Loucy (cell line): ENCODE measurements around the gene TERB2.
"Not testable (repeated sequence)": the region's sequence is repeated elsewhere in the genome, so short reads cannot be mapped to it uniquely, and the experiment has no call there.

Experiments
- EZH2phosphoT487 ChIP-seq: fragments of 200-600 bp; IDR thresholded peaks from 2 replicates; pipeline ENCODE4 v1.6.1; 2018; ENCODE audit warnings: antibody characterized with exemption, mild to moderate bottlenecking, moderate library complexity, borderline replicate concordance
- TF ChIP-seq, protein P1 (sequence below): fragments of 200-600 bp; sonication (generic); conservative IDR thresholded peaks from 2 replicates; pipeline ENCODE4 v1.5.1; 2014; ENCODE audit warnings: mild to moderate bottlenecking, antibody characterized with exemption, low read length

DNA sequence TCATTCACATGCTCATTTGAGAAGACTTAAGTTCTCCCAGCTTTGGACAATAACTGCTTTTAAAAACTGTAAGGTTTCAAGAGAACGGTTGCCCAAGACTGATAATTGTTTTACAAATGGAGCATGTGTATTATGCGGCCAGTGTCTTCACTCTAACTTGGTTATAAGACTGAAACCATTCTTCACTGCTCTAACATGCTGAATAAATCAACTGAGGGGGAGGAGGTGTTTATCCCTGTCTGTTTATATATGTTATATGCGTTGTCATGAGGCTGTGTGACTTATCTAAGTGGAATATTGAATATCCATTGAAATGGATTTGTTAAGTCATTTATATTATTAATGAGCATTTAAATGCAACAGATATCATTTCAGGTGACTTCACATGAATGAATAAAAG is 41.1 kb downstream of the TERB2 start:
- TF ChIP-seq, protein P1, sequence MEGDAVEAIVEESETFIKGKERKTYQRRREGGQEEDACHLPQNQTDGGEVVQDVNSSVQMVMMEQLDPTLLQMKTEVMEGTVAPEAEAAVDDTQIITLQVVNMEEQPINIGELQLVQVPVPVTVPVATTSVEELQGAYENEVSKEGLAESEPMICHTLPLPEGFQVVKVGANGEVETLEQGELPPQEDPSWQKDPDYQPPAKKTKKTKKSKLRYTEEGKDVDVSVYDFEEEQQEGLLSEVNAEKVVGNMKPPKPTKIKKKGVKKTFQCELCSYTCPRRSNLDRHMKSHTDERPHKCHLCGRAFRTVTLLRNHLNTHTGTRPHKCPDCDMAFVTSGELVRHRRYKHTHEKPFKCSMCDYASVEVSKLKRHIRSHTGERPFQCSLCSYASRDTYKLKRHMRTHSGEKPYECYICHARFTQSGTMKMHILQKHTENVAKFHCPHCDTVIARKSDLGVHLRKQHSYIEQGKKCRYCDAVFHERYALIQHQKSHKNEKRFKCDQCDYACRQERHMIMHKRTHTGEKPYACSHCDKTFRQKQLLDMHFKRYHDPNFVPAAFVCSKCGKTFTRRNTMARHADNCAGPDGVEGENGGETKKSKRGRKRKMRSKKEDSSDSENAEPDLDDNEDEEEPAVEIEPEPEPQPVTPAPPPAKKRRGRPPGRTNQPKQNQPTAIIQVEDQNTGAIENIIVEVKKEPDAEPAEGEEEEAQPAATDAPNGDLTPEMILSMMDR: not testable (repeated sequence)
- not testable (repeated sequence) for TF ChIP-seq EZH2phosphoT487
